ENCODE measurements around the gene AFP. TPM values are rescaled to one million over a fixed set of nuclear protein-coding genes. Genes with fewer than 3 reads are reported as not detected.

Gene AFP
- total and polyA plus RNA-seq, 2 of the 13 experiments (the other 11 are each of a cell fraction or from before 2014, with no cell fraction given), result 9,434 to 13,105 TPM

GRCh38 chr4:73429826-73430587, 6.0 kb upstream of the AFP start (continued):
- TF ChIP-seq FOXM1 (CRISPR knock-in tag; IDR thresholded peaks at IDR 0.05) (no peak), ATF1 (CRISPR knock-in tag; IDR thresholded peaks at IDR 0.05) (no peak; the same call in 1 of the 2 replicates), HMG20B (CRISPR knock-in tag; conservative IDR thresholded peaks at IDR 0.05) (0 out of 2 replicates have a peak, but pooled peaks have one; percentile 50), JUND (CRISPR knock-in tag; IDR thresholded peaks at IDR 0.05) (no peak), ZNF281 (CRISPR knock-in tag; IDR thresholded peaks at IDR 0.05; ENCODE audit: borderline replicate concordance) (peak; percentile 31; the same call in 1 of the 2 replicates), RFX1 (IDR thresholded peaks at IDR 0.05) (no peak), RCOR2 (CRISPR knock-in tag; IDR thresholded peaks at IDR 0.05) (peak; percentile 62; the same call in 1 of the 2 replicates), ZBTB3 (CRISPR knock-in tag; IDR thresholded peaks at IDR 0.05; ENCODE audit: borderline replicate concordance, low read depth) (no peak), PRDM10 (CRISPR knock-in tag; IDR thresholded peaks at IDR 0.05; ENCODE audit: low read depth) (no peak), MLLT10 (CRISPR knock-in tag; IDR thresholded peaks at IDR 0.05) (no peak), DR1 (CRISPR knock-in tag; IDR thresholded peaks at IDR 0.05) (no peak), AGO2 (optimal IDR thresholded peaks at IDR 0.05; ENCODE audit: low read depth, low read length) (no peak)
- TF ChIP-seq, protein P1, sequence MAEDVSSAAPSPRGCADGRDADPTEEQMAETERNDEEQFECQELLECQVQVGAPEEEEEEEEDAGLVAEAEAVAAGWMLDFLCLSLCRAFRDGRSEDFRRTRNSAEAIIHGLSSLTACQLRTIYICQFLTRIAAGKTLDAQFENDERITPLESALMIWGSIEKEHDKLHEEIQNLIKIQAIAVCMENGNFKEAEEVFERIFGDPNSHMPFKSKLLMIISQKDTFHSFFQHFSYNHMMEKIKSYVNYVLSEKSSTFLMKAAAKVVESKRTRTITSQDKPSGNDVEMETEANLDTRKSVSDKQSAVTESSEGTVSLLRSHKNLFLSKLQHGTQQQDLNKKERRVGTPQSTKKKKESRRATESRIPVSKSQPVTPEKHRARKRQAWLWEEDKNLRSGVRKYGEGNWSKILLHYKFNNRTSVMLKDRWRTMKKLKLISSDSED (CRISPR knock-in tag; IDR thresholded peaks at IDR 0.05), result no peak
- TF ChIP-seq, protein P2, sequence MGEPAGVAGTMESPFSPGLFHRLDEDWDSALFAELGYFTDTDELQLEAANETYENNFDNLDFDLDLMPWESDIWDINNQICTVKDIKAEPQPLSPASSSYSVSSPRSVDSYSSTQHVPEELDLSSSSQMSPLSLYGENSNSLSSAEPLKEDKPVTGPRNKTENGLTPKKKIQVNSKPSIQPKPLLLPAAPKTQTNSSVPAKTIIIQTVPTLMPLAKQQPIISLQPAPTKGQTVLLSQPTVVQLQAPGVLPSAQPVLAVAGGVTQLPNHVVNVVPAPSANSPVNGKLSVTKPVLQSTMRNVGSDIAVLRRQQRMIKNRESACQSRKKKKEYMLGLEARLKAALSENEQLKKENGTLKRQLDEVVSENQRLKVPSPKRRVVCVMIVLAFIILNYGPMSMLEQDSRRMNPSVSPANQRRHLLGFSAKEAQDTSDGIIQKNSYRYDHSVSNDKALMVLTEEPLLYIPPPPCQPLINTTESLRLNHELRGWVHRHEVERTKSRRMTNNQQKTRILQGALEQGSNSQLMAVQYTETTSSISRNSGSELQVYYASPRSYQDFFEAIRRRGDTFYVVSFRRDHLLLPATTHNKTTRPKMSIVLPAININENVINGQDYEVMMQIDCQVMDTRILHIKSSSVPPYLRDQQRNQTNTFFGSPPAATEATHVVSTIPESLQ (CRISPR knock-in tag; conservative IDR thresholded peaks at IDR 0.05), result no peak
